Measurements from ENCODE around the gene PLEKHG5.
"Not testable (repeated sequence)": the region's sequence is repeated elsewhere in the genome, so short reads cannot be mapped to it uniquely, and the experiment has no call there.

The PLEKHG5 gene

DNA sequence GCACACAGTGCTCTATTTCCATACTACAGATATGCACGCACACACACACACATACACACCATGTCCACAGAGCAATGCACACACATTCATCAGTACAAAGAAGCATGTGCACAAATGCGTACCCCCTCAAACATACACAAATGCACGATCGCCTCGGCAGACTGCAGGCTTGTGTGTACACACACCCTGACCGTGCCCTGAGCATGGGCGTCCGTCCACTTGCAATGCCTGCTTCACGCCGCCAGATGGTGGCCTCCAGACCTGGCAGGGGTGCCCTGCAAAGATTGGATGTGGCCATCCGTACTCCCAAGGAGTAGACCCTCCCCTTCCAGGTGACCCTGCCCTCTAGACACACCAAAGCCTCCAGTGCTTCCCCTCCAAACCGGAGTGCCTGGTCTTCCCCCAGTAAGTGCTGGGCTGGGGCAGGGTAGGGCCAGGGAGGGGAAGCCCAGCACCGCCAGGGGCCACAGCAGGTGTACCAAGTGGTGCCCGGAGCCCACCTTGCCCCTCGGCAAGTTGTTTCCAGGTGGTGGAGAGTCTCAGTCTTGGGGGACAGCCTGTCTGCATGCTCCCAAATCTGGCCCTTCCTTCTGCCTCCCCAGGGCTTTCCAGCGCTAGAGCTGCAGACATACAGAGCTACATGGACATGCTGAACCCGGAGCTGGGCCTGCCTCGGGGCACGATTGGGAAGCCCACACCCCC is 46.3 kb downstream of the PLEKHG5 start:
- DNase-seq (ENCODE audit: low spot score) = peak; percentile 46

DNA sequence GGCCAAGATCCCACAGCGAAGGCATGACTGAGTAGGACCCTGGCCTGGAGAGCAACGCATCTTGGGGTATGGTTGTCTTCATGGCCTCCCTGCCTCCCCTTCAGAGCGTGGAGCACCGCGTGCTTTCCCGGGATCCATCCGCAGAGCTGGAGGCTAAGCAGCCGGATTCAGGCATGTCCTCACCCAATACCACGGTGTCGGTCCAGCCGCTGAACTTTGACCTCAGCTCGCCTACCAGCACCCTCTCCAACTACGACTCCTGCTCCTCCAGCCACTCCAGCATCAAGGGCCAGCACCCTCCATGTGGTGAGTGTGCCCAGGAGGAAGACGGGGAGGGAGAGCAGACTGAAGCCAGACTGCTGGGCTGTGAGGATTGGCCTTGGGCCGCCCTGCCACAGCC is 47.1 kb downstream of the PLEKHG5 start:
- no peak for DNase-seq (ENCODE audit: low spot score)

DNA sequence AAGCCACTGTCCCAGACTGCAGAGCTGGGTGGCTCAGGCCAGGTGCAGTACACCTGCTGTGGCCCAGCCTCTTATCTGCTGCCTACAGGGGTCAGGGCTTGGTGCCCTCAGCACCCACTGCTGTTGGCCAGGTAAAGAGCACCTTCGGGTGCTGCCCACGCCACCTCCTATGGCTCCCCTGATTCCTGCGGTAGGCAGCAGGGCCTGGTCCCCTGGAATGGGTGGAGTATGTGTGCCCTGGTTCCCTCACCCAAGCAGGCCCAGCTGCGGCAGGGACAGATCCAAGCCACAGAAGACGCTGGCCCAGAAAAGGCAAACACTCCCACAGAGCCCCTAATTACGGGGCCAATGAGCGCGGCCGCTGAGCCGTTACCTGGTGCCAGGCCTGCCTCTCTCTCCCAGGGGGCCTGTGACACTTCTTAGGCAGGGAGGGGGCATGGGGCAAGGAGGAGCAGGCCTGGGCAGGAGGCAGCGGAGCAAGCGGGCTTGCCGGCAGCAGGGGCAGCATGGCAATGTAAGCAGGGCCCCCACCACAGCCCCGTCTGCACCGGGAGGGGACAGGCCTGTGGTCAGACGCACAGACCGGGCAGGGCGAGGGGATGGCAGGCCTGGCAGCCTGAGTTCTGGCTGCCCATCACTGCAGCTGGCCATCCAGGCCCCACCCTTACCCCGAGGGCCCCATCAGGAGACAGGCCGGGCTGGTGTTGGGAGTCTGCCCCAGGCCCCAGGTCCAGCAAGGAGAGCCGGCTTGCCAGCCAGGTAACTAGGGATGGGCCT is 47.9 kb downstream of the PLEKHG5 start:
- no peak for DNase-seq (ENCODE audit: low spot score)

DNA sequence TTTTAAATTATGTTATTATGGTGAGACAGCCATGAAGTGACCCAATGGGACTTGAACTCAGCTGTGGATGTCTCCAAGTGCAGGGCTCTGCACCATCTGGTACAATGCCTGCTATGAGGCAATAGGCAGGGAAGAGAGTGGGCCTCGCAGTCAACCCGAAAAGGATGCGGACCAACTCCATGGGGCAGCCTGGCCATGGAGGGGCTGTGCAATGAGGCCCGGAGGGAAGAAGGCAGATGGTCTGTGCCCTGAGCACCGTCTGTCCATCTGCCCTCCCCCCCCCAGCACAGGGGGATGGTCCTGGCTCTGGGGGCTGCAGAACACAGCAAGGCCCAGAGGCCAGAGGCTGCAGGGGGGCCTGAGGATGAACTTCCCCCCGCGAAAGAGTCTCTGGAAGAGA is 49.9 kb downstream of the PLEKHG5 start:
- no peak for DNase-seq (ENCODE audit: low spot score)

DNA sequence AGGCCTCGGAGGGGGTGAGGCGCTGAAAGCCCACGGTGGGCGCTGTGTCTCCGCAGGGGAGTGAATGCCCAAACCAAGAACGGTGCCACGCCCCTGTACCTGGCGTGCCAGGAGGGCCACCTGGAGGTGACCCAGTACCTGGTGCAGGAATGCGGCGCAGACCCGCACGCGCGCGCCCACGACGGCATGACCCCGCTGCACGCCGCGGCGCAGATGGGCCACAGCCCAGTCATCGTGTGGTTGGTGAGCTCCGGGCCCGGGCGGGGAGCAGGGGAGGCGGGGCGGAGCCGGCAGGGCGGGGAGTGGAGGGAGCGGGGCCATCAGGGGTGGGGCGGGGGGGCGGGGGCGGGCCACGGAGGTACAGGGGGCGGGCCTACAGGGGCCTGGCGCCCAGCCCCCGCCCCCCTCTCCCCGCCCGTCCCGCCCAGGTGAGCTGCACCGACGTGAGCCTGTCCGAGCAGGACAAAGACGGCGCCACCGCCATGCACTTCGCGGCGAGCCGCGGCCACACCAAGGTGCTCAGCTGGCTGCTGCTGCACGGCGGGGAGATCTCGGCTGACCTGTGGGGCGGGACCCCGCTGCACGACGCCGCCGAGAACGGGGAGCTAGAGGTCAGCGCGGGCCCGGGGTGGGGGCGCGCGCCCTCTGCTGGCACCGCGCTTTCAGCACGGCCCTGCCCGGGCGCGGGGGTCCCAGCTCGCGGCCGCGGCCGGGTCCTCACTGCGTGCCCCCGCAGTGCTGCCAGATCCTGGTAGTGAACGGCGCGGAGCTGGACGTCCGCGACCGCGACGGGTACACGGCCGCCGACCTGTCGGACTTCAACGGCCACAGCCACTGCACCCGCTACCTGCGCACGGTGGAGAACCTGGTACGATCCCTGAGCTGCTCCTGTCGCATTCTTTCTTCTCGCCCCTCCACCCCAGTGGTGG is 51.0 kb downstream of the PLEKHG5 start:
- DNase-seq (ENCODE audit: low spot score) = peak; percentile 64

DNA sequence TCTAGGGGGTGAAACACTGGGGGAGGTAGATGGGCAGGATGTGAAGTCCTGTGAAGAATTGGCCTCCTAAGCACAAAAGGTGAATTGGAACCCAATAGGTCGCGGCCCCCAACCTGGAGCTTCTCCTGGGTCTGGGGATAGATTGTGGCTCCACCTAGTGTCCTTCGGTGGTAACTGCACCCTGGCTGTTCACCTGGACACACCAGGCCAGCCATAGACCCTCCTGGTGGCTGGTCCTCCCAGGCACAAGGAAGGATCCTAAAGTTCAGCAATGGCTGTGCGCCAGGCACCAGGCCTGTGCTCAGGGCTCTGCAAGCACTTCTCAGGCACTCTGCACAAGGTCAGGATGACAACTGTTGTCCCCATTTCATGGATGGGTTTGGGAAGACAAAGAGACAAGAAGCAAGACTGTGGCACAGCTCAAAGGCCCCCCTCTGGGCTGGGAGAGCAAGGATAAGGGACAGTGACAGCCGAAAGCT is 53.4 kb downstream of the PLEKHG5 start:
- DNase-seq (ENCODE audit: low spot score) = peak; percentile 76

DNA sequence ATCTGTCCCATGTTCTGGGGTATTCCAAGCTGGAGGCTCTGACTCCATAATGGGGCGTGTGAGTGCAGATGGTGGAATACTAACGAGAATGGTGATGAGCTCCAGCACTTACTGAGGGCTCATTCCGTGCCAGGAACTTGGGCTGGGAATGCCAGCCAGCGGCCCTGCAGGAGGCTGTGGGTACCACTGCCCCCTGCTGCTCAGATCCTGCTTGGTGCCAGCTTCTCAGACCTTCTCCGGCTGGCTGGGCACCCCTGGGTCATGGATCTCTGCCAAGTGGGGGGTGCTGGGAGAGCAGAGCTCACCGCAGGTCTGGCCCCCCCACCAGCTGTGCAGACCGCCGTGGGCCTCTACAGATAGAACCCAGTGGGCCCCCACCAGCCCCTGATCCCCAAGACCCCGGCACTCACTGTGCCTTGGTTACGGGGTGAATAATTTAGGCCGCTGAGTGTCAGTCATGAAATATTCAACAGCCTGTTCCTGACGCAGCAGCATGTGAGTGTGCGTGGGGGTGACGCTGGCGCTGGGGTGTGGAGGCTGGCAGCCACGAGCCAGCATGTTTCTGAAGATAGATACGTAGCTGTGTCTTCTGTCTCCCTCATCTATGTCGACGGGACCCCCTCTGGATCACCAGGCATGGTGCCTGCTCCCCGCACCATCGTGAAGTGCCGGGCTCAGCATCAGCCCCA is 54.3 kb downstream of the PLEKHG5 start:
- DNase-seq (ENCODE audit: low spot score) = not testable (repeated sequence)

DNA sequence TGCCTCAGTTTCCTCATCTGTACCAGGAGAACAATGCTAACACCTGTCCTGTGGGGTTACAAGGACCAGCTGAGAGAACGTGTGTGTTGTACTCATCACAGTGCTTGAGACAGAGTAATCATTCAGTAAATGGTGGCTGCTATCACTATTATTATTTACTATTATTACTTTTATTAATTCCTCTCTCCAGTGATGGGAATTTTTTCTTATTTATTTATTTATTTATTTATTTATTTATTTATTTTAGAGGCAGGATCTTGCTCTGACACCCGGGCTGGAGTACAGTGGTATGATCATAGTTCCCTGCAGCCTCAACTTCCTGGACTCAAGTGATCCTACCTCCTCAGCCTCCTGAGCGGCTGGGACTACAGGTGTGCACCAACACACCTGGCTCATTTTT is 55.2 kb downstream of the PLEKHG5 start:
- DNase-seq (ENCODE audit: low spot score) = not testable (repeated sequence)

DNA sequence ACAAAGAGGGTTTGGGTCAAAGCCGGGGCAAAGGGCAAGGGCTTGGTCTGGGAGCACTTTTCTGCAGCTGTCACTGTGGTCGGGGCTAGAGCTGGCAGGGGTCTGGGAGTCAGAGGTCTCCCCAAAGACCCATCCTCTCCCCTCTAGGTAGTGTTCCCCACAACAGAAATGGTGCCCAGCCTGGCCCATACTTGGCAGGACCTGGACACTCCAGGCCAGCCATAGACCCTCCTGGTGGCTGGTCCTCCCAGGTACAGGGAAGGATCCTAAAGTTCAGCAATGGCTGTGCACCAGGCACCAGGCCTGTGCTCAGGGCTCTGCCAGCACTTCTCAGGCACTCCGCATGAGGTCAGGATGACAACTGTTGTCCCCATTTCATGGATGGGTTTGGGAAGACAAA is 55.9 kb downstream of the PLEKHG5 start:
- no peak for DNase-seq (ENCODE audit: low spot score)

DNA sequence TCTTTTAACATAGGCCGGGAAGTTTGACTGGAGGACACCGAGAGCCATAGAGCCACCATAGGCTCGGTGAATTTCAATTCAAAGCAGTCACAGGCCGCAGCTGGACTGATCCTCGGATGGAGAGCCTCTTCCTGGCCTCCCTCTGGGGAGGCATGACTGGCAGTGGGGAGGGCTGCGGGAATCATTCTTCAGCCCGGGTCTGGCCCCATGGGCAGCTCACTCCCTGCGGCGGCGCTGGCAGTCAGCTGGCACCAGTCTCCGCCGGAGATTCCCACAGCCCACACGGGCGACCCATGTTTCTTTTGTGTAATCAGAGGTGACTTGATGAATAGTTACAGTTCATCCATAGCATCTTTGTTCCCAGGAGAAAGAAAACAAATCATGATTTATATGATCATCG is 56.3 kb downstream of the PLEKHG5 start:
- DNase-seq (ENCODE audit: low spot score) = no peak

DNA sequence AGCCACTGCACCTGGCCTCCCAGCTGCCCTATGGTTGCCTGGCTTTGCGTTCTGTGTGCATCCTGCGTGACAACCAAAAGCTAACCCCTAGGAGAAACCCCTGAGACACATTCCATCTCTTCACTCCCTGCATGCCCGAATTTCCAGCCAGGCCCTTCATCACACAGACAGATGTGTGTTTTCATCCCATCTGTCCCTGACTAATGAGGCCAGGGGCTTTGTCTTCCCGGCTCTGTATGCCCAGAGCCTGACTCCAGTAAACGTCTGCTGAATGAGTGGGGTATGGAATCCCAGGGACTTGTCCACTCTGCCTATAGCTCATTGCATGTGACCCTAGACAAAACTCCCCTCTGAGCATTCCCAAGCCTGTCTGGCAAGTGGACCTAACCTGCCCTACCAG is 57.3 kb downstream of the PLEKHG5 start:
- no peak for DNase-seq (ENCODE audit: low spot score)

DNA sequence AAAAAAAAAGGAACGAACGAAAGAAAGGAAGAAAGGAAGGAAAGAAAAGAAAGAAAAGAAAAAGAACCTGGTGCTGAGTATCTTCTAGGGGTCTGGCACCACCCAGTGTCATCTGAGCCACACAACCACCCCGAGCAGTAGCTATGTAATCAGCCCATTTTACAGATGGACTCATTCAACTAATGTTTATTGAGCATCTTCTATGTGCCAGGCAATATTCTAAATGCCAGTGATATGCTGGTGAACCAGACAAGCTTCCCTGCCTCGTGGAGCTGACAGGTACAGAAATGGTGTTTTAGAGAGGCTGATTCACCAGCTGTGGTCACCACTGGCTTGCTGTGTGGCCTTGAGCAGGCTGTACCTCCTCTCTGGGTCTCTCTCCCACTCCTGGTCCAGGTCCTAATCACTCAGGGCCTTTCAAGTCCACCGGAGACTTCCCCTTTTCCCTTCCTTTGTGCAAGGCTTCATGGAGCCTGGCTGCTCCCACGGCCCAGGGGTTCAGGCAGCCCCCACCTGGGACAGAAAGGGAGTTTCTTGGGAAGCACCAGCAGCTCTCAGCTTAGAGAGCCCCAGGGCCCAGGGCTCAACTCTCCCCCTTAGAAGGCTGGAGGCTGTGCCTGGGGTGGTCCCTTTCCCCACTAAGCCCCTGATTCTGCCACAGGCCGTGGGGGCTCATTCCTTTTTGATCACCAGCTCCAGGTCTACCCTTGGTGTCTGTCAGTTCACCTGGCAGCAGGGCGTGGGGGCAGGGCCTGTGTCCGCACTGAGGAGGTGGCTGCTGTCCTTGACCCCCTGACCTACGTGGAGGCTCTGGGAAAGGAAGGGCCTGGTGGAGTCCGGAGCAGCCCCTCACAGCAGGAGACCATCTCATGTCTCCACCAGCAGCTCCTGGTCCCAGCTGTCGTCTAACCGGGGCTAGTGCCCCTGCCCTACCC is 59.6 kb downstream of the PLEKHG5 start:
- DNase-seq (ENCODE audit: low spot score) = not testable (repeated sequence)

DNA sequence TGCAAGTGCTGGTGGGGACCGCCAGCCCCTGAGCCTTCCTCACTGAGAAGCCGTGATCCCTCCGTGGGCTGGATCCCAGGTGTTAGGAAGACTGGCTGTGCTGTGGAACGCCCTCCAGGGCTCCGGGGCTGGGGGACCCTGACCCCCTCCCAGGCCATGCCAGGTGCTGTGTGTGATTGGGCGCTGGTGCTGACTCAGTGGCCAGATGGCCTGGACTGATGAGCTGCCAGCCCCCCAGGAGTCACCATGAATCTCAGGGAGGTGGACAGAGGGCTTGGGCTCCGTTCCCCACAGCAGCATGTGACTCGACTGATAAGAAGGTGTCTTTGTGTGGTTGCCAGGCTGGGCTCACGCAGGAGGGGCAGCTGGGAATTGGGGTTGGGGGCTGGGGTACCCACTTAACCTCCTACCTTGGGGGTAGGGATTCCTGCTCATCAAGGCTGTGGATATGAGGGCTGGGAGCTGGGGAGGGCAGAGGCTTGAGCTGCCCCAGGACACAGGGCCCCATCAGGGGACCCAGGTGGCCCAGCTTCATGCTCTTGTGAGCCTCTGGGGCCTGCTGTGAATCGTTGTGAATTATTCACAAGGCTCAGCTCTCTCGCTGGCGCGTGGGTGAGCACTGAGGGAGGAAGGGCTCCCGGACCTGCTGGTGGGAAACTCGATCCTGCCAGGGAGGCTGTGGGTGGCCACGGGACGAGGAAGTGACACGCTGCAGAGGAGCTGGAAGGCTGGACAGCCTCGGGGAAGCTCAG is 61.6 kb downstream of the PLEKHG5 start:
- not testable (repeated sequence) for DNase-seq (ENCODE audit: low spot score)

DNA sequence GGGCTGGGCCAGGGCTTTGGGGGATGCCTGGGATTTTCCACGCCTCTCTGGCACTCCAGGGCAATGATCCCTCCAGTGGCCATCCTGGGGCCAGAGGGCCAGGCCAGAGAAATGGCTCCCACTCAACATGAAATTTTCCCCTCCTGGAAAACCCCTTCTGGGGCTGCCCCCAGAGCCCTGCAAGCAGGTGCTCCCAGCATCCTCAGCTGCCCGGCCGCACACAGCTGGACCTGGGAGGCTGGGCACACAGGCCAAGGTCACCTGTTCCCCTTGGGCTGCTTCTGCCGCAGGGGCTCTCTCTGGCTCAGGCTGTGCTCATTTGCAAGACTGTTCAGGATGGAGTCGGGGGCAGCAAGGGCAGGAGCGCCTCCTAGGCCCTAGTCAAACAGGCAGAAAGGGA is 63.0 kb downstream of the PLEKHG5 start:
- DNase-seq (ENCODE audit: low spot score) = not testable (repeated sequence)

DNA sequence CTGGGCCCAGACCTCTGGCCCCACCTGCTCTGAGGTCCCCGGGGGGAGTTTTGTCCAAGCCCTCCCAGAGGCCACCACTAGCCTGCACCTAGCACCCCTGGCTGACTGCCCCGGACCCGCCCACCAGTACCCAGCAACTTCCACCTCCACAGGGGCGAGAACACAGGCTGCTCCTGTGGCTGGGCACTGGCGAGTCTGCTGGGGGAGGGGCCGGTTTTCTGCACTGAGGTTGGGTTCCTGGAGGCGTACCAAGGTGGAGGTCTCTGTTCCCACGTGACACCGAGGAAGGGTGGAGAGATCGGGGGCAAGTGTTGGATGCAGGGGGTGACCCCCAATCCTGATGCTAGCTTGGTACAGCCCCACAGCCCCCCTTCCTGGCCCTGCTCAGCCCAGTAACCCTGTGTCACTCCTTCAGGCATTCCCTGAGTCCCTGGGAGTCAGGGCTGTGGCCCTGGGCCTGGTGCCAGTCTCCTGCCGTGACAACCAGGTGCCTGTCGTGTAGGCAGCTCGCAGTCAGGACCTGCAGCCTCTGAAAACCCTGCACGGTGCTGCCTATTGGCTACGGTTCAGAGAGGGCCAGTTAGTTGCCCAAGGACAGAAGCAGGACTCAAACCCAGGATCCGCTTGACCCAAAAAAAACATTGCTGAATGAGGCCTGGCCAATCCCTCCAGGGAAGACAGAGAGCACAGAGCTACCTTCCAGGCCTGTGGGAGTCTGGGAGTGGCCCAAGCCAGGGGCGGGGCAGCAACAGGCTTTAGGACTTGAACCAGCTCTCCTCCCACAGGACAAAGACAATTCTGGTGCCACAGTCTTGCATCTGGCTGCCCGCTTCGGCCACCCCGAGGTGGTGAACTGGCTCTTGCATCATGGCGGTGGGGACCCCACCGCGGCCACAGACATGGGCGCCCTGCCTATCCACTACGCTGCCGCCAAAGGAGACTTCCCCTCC is 63.8 kb downstream of the PLEKHG5 start:
- no peak for DNase-seq (ENCODE audit: low spot score)

DNA sequence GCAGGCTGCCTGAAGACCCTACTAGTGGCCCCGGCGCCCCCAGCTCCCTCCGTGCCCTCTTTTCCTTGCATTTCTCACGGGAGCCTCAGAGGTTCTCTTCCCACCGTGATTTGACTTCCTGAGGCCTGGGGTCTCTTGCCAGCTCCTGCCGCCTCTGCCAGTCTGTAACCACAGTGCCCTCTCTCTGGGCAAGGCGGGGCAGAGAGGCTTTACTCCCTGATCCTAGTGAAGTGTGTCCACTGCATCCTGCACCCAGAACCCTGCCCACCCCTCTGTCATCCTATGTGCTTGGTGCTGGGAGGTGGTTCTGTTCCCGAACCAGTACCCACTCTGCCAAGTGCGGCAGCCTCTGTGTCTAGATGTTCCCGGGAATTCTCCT is 64.5 kb downstream of the PLEKHG5 start:
- DNase-seq (ENCODE audit: low spot score) = no peak

DNA sequence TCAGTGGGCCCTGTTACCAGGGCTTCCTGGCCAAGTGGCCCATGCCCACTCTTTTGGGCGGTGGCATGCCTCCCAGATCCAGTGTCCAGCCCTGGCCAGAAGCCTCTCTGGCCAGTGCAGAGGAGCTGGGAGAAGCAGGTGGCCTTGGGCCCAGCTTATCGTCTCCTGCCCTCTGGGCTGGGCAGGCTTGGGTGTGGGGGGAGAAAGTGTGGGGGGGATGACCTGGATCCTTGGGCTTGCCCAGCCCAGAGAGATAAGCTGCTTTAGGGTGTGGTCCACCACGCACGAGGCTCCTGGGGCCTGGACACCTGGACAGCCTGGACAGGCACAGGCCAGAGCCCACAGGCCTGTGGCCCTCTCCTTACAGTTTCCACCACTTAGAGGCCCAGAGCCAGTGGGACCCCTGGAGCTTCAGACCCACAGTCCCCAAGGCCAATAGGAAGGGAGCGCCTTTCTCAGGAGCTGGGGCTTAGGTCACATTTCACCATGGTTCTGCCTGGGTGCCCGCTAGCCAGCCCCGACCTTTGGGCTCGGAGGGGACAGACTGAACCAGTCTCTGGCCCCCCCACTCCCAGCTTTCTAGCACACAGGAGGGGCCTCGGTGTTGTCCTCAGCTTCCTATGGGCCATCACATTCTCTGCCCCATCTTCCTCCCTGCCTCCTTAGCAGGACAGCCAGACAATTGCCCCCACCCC is 65.0 kb downstream of the PLEKHG5 start:
- no peak for DNase-seq (ENCODE audit: low spot score)

DNA sequence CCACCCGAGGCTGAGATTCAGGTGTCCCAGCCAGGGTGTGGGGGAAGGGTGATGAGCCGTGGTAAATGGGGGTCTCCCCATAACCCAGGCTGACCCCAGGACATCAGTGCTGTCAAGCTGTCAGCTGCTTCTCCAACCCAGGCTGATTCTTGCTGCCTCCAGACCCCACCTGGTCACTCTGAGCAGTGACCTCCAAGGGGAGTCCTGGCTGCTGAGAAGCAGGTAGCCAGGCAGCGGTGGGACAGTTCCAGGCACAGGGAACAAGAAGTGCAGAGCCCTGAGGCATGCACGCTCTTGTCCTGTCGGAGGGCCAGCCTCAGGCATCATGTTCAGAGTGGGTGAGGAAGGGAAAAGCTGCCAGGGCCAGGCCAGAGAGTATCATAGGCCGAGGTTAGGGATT is 65.8 kb downstream of the PLEKHG5 start:
- no peak for DNase-seq (ENCODE audit: low spot score)
